ENCODE data around the gene CHI3L2.

CHI3L2 gene

DNA sequence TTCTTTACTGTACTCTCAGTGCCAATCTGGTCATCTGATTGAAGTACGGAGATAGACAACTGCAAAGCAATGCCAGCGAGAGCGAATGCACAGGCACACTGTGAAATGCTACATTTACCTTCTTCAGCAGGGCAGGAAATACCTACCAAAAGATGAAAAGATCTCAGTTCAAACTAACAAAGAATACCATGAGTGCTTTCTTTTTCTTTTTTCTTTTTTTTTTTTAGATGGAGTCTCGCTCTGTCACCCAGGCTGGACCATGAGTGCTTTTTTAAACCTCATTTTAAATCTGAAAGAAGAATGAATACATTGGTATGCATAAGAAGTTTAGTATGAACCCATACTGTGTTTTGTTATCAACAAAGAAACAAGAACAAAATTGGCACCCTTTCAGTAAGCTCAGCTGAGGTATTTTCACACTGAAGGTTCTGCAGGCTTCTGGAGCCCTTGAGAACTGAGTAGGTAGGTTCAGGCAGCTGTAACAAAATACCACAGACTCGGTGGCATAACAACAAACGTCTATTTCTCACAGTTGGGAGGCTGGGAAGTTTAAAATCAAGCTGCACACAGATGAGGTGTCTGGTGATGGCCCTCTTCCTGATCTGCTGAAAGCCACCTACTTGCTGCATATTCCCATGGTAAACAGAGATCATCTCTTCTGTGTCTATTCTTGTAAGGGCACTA, 1.7 kb upstream of the CHI3L2 start:
- in situ Hi-C loops (cut with HindIII; ENCODE audit: low sequenced_read_pairs): no loop called here
- peak; percentile 47 for DNase-seq (ENCODE audit: low read depth, low spot score)
- no peak overlapping the region for H3K4me3 ChIP-seq (ENCODE audit: low read depth, low read length)
- TF ChIP-seq CTCF (IDR thresholded peaks at IDR 0.05; ENCODE audit: low read depth, low read length): no peak

- peak; percentile 94 for DNase-seq (ENCODE audit: low read depth, low spot score)
- TF ChIP-seq CTCF (IDR thresholded peaks at IDR 0.05; ENCODE audit: low read depth, low read length): no peak
- in situ Hi-C loops (cut with HindIII; ENCODE audit: low sequenced_read_pairs): no loop called here
- H3K4me3 ChIP-seq (ENCODE audit: low read depth, low read length): no peak overlapping the region
Observed at GRCh38 chr1:111227851-111228747, 586 bp downstream of the CHI3L2 start.

- in situ Hi-C loops (cut with HindIII; ENCODE audit: low sequenced_read_pairs): no loop called here
- no peak for TF ChIP-seq CTCF (IDR thresholded peaks at IDR 0.05; ENCODE audit: low read depth, low read length)
- no peak for DNase-seq (ENCODE audit: low read depth, low spot score)
- H3K4me3 ChIP-seq (ENCODE audit: low read depth, low read length): no peak overlapping the region
Observed at GRCh38 chr1:111228748-111229126, 1.2 kb downstream of the CHI3L2 start.

GRCh38 chr1:111232134-111232533, 4.6 kb downstream of the CHI3L2 start:
- TF ChIP-seq CTCF (IDR thresholded peaks at IDR 0.05; ENCODE audit: low read depth, low read length): no peak
- in situ Hi-C loops (cut with HindIII; ENCODE audit: low sequenced_read_pairs): no loop called here
- no peak overlapping the region for H3K4me3 ChIP-seq (ENCODE audit: low read depth, low read length)

DNA sequence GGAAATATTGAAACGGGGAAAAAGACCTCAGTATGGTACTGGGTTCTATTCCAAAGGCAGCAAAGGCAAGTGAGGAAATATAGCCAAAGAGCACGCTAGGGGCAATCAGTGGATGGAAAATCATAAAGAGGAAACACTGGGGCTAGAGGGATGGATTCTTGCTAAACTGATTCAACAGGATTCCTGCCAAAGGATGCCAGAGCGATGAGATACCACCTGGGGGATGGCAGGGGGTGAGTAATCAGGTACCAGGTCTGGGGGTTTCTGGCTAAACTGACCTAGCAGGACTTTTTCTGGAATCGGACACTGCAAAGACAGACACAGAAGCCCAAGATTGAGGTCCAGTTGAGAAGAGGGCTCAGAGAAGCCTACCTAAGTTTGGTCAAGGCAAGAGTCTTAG, 6.7 kb downstream of the CHI3L2 start:
- in situ Hi-C loops (cut with HindIII; ENCODE audit: low sequenced_read_pairs): no loop called here
- no peak for DNase-seq (ENCODE audit: low read depth, low spot score)
- H3K4me3 ChIP-seq (ENCODE audit: low read depth, low read length): no peak overlapping the region
- TF ChIP-seq CTCF (IDR thresholded peaks at IDR 0.05; ENCODE audit: low read depth, low read length): no peak

More at GRCh38 chr1:111232134-111232533, 4.6 kb downstream of the CHI3L2 start:
- DNase-seq (ENCODE audit: low read depth, low spot score): no peak

DNA sequence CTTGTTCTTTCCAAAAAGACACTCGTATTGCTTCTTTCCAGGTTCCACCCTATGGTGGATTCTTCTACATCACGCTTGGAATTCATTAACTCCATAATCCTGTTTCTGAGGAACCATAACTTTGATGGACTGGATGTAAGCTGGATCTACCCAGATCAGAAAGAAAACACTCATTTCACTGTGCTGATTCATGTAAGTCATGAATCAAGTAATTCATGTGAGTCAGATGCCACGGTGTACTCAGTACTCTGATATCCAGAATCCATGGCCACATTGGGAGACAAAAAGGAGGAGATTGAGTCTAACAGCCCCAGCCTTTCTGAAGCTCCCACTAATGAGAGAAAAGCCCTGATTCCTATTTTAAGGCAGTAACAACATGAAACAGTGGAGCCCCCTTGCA, 7.4 kb downstream of the CHI3L2 start:
- TF ChIP-seq CTCF (IDR thresholded peaks at IDR 0.05; ENCODE audit: low read depth, low read length): no peak
- peak; percentile 32 for DNase-seq (ENCODE audit: low read depth, low spot score)
- H3K4me3 ChIP-seq (ENCODE audit: low read depth, low read length): no peak overlapping the region
- in situ Hi-C loops (cut with HindIII; ENCODE audit: low sequenced_read_pairs): no loop called here

All from astrocyte of the spinal cord (primary cell).